HG03432 (cell line): Measurements from ENCODE around the gene CARD11.
"Not testable (repeated sequence)": the region's sequence is repeated elsewhere in the genome, so short reads cannot be mapped to it uniquely, and the experiment has no call there.

ENCODE experiments used
- ATAC-seq: cut with Tn5 transposase; IDR thresholded peaks from one replicate; pipeline ENCODE4 v1.9.1; 2021; ENCODE audit warnings: mild to moderate bottlenecking, moderate library complexity; ENCODE audit not compliant: unreplicated experiment

Gene CARD11

DNA sequence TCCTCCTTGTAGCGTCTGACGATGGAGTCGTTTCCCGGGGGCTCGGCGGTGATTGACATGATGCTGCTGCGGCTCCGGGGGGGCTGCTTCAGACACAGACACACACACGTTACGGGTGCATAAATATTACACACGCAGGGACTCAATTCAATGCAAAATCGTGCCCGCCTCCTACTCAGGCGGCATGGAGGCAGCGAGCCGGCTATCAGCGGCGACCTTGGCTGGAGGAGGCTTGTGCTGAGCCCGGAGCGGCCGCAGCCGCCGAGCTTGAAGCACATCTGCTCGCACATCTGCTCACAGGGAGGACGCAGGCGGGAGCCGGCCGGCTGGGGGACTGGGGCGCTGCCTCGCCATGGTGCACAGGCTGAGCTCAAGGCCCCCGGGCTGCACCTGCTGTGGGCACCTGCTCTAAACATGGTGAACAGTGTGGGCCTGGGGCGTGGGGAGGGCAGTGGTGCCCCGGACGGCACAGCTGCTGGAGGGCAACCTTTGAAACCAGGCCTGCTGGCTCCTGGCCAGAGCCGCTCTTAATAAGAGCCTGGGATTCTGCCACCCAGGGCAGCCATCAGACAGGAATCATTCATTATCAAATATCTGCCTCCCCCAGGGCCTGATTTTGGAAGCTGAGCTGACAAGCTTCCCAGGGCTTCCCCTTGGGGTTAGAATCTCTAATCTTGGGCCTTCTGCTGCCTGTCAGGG is 114.9 kb downstream of the CARD11 start:
- no peak for ATAC-seq

DNA sequence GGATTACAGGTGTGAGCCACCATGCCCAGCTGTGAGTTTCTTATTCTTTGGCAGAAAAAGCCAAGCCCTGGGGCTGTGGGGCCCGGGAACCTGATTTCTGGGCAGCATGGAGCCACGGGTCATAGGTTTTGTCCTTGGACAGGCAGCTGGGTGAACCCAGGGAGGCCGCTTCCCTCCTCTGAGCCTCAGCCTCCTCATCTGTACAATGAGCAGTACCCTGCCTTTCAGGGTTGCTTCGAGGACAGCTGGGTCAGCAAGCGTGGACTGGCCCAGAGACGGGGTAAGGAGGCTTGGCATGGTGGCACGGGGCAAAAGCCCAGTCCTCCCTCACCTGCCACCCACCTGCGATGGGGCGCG is 115.4 kb downstream of the CARD11 start:
- no peak for ATAC-seq

DNA sequence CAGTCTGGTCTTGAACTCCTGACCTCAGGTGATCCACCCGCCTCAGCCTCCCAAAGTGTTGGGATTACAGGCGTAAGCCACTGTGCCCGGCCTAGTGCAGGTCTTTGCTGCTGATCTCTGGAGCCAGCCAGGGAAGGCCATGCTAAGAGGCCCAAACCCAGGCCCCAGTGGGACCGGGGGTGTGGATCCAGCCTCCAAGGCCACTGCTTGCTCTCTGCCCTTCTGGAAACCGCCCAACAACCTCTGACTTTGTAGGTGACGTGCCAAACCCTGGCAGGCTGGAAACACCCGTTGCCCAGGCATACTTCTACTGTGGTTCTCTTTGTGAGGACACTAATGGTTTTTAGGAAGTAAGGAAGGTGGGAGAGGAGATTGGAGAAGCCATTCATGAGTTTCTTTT is 116.1 kb downstream of the CARD11 start:
- no peak for ATAC-seq

DNA sequence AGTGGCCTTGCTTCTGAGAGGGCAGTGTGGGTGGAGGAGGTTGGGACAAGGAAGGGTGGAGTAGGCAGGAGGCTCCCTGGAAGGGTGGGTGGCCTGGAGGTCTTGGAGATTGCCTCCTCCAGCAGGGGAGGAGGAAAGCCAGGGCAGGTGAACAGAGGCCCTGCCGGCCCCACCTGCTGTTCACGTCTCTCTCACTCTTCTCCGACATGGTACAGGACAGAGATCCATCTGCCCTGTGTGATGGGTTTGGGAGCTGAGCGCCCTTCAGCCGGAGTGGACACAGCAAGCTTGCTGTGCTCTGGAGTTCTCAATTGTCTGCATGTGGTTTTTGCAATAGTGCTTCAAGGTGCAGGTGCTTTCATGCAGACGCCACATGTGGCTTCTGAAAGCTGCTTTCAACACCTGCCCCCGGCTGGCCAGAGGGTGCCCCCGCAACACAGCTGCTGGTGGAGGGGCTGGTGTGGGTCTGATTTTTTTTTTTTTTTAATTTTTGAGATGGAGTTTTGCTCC is 116.7 kb downstream of the CARD11 start:
- ATAC-seq: no peak

DNA sequence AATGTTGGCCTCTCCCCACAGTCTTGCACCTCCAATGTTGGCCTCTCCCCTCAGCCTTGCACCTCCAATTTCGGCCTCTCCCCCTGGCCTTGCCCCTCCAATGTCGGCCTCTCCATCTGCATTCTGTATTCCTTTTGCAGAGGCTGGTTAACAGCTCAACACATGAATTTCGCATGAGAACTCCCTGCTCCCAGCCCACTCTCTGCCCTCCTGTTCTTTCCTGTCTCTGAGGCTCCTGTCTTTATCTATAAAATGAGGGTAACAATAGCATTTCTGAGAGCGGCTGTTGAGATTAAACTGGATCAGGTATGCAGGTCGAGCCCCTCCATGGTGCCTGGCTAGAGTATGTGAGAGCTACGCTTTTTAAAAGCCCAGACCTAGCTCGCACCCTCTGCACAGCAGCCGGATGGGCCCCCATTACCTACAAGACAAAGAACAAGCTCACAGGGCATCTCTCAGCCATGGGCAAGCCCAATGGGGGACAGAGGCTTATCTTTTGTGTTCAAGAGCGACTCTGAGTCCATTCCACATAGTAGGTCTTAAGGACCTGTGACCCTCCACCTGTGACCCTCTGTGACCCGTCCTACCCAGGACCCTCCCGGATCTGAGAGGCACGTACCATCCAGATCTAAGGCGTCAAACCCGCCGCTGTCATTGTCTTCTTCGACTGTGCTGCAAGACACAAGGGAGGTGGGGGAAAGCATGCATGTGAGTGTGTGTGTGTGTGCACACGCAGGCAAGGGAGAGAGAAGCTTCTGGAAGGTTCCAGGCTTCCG is 117.4 kb downstream of the CARD11 start:
- ATAC-seq: no peak

DNA sequence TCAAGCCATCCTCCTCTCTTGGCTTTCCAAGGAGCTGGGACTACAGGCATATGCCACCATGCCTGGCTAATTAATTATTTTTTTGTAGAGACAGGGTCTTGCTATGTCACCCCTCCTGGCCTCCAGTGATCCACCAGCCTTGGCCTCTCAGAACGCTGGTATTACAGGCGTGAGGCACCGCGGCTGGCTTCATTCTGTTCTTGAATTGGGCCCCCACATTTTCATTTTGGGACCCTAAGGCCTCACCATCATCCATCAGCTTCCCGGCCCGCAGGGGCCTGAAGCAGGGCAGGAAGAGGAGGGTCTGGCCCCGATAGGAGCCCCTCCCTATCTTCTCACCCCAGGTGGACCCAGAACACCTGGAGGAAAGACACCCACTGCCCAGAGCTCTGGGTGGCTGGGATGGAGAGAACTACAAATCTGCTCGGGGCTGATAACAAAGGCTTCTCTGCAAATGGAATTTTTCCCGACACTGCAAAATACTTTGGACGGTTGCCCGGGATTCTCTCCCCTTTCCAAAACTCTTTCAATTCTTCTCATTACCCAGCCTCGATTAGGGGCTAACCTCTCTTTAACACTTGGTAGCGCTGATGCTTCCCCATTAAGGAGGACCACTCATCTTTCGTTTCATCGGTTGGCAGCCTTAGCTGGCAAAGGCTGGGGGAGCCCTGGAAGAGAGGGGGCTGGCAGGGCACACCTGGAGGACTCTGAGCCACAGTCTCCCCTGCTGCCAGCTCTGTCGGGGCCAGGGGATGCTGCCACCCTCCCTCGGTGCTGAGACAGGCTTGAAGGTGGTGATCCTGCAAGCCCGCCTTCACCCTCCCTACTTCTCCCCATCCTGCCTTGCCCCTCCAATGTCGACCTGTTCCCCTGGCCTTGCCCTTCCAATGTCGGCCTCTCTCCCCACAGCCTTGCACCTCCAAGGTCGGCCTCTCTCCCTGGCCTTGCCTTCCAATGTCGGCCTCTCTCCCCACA is 118.5 kb downstream of the CARD11 start:
- ATAC-seq: no peak

DNA sequence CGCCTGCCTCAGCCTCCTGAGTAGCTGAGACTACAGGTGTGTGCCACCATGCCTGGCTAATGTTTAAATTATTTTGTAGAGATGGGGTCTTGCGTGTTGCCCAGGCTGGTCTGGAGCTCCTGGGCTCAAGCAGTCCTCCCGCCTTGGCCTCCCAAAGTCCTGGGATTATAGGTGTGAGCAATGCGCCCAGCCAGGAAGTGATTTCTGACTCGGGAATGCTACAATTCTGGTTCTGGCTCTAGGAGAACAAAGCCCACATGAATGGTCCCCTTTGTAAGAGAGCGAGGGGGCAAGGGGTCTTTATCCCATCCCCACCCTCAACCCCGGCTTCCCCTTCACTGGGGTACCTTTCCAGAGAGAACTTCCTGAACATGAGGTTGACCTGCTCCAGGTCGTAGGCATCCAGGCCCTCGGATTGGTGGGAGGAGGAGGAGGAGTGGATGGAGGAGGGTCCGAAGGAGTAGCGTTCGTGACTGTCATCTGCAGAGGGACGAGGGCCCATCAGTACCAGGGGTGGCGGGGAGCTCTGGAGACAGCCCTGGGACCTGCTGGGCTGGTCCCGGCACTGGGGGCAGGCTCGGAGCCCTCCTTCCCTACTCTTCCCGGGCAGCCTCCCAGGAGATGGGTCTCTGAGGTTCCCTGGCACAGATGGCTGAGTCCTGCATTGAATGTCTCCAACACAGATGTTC is 119.6 kb downstream of the CARD11 start:
- ATAC-seq: no peak

DNA sequence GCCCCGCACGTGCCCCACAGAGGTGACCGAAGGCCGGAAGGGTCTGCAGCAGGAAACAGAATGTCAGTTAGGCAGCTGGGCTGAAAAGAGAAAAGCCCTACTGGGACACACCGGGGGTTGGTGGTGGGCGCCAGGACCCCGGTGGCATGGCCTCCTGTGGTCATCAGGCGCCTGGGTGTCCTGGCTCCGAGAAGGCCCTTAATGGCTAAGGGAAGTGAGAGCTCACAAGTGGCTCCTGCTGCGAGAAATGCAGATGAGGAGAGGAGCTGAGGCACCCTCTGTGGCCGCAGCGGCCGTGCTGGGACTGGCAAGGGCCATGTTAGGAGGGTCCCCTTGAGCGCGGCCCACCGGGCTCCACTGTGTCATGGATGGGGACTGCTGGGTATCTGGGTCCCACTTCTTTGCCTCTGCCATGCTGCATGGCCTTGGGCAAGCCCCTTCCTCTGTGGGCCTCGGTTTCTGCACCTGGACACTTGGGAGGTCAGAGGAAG is 120.3 kb downstream of the CARD11 start:
- no peak for ATAC-seq

DNA sequence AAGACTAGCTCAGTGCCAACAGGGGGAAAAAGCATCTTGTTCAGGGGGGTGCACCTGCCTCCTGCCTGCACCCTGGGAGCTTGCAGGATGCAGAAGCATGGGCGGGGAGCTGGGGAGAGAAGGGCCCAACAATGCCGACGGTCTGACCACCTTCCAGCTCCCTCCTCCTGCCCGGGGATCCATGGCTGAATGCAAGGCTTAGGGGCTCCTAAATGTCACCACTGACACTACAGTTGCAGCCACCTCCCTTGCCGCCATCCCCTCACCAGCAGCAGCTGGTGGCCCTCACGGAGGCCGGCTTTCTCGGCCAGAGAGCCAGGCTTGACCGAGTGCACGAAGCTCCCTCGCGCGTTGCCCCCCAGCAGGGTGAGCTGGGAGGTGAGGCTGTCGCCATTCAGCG is 120.8 kb downstream of the CARD11 start:
- no peak for ATAC-seq

DNA sequence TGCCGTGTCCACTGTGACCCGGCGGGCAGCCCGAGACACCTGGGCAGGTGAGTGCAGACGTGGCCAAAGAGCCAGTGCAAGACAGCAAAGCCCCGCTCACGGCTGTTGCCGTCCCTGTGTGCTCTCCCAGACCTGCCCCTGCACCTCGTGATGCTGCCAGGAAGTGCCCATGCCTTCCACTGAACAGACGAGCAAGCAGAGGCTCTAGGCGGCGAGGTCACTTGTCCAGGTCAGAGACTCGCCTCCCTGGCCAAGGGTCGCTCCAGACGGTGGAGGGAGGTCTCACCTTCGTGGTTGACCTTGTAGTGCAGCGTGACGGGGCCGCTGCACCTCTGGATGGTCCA is 121.3 kb downstream of the CARD11 start:
- ATAC-seq: no peak

DNA sequence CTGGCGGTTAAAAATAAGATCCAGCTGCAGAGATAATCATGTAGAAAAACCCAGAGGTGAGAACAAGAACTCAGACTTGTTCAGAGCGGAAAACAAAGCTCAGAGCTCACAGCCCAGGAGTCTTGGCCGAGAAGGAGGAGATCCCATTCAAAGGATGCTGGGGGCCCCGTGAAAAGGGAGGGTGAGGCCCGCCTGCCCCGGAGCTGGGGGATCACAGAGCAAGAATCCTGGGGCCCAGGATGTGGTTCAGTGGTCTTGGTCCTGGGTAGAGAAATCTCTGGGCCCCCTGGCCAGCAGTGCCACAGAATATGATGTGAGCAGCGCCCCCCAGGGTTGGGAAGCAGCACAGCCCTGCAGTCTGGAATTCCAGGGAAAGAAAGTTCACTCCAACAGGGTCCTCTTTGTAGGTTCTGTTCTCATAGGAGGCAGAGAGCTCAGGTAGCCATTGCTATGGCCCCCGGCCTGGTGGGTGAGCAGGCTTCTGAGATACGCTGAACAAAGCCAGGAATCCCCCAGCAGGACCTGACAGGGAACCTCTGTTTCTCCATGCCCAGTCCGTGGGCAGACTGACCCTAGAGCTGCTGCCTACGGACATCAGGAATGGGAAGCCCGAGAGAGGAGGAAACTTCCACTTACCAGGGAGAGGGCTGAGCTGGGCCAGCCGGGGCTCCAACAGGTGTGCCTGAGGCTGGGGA is 121.9 kb downstream of the CARD11 start:
- no peak for ATAC-seq

DNA sequence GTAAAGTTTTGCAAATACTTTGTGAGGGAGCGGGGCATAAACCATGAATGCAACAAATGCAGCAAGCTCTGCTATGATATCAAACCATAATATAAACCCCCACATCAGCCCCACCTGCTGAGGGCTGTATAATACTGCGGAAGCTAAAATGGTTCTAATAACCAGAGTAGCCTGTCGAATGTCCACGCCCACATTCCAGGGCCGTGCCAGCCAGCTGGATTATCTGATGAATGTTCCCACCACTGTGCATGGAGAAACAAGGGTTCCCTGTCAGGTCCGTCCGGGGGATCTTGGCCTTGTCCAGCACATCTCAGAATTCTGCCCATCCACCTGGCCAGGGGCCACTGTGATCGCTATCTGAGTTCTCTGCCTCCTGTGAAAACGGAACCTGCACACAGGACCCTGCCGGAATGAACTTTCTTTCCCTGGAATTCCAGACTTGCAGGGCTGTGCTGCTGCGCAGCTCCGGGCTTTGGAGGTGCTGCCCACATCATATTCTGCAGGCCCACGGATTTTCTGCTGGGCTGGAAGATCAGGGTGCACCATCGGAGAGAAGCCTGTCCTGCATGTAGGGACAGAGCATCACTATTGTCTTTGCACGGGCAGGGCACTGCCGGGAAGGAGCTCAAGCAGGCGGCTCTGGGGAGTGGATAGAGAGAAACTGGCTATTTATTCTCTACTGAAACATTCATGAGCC is 122.6 kb downstream of the CARD11 start:
- no peak for ATAC-seq

DNA sequence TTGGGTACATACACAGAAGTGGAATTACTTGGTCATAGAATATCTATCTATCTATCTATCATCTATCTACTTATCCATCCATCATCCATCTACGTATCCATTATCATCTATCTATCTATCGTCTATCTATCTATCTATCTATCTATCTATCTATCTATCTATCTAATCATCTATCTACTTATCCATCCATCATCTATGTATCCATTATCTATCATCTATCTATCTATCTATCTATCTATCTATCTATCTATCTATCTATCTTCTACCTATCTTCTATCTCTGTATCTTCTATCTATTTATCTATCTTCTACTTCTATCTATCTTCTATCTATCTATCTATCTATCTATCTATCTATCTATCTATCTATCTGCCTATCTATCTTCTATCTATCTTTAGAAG is 123.2 kb downstream of the CARD11 start:
- ATAC-seq: not testable (repeated sequence)

DNA sequence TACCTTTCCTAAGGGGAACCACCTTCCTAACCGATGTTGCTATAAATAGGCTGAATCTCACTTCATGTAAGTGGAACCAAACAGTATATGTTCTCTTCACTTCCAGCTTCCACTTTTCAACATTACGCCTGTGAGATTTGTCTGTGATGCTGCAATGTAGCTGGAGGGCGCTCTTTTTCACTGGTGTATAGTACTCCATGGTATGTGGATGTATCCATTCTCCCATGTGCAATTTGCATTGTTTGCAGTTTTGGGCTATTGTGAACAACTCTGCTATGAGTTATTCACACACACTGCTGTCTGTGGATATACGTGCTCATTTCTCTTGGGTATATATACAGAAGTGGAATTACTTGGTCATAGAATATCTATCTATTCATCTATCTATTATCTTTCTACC is 123.6 kb downstream of the CARD11 start:
- ATAC-seq: no peak

DNA sequence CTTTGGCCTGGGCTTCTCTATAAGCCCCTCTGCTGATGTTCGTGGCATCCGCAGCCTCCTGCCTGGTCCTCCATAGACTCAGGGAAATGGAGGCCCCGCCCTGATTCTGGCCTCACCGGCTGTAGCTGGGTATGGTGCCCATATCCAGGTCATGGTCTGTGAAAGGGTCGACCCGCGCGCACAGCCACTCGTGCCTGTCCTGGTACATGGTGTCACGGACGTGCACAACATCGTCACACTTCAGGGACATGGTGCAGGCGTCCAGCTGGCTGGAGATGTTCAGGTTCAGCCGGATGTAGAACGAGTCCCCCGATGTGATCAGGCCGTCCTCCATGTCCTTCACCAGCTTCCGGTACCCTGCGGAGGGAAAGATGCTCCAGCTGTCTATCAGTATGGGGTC is 124.4 kb downstream of the CARD11 start:
- ATAC-seq: no peak

DNA sequence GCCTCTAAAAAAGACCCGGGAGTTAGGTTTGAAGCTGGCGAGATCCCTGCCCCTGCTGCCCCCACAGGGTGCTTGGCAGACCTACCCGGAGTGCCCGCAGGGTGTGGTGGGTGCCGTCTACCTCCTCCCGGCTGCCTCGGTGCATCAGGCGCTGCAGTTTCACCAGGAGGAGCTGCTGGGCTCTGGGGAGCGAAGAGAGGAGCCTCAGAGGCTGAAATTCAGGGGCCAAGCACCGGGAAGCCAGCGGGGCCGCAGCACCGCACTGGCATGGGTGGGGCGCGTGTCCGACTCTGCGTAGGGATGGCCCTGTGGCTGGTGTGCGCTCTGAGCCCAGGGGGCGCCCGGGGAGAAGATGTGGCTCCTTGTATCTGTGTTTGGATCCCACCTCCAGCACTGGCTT is 125.3 kb downstream of the CARD11 start:
- no peak for ATAC-seq

DNA sequence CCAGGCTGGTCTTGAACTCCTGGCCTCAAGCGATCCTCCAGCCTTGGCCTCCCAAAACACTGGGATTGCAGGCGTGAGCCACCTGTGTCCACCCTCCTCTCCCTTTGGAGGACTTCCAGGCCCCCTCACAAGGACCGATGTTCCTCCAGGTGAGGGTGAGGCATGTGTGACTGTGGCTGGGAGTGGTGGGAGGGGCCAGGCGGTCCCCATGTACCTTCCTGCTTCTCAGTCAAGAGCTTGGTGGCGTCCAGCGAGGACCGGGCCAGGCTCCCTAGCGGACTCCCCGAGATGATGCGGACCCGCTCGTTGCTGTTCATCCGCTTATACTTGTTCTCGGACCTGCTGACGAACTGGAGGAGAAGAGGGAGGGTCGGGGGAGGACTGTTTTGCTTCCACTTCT is 128.6 kb downstream of the CARD11 start:
- ATAC-seq: no peak

DNA sequence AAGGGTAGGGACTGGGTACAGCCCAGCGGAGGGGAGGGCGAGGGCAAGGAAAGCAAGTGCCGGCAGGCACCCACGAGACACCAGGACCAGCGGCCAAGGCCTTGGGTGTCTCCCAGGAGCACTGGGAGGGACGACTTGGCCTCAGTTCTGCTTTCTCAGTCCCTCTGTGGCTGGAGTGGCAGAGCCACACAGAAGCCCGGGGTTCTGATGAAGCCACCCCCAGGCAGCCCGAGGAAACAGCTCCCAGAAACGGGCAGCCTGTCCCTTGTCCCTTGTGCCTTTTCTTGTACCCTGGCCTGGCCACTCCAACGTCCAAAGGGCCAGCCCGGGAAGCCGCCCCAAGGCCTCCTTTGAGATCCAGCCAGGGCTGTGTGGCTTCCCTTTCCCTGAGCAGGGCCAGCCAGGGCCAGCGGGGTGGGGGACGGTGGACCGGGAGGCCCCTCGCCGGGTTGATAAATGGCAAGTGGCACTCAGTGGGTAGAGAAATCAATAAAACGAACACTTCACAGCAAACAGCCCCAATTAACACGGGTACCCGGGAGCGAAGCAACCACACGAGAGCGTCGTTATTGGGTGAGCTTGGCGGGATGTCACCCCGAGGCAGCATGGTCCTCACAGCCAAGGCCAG is 129.8 kb downstream of the CARD11 start:
- ATAC-seq: no peak
